GM12878 (cell line): ENCODE results near the gene PLGRKT. TPM values are rescaled to one million over a fixed set of nuclear protein-coding genes. Genes with fewer than 3 reads are reported as not detected.

ENCODE experiments used
- ATAC-seq: fragments of 200-7000 bp; cut with Tn5 transposase; 3 replicates; pipeline ENCODE4 v1.9.1; 2020; ENCODE audit warnings: mild to moderate bottlenecking, moderate library complexity
- BruUV-seq: library from RNA; stranded (reverse); fragments of 400-500 nt; replicated peaks from 2 replicates; lab custom pipeline; 2021; lab: Mats Ljungman, UMichigan
- CTCF ChIA-PET: fragments of 300-600 bp; sonication (Branson Sonifier 250); formaldehyde crosslinking; extraction: SDS; loops from one replicate; lab custom pipeline; 2021; ENCODE audit warnings: inconsistent platforms; lab: Yijun Ruan, JAX
- POLR2A ChIA-PET: fragments of 350-600 bp; formaldehyde crosslinking; extraction: SDS; loops from one replicate; lab custom pipeline; 2021; ENCODE audit warnings: inconsistent platforms; lab: Charles Lee
- RAD21 ChIA-PET: fragments of 300-600 bp; sonication (Branson Sonifier 250); formaldehyde crosslinking; loops from one replicate; lab custom pipeline; 2023; ENCODE audit warnings: antibody characterized with exemption; ENCODE audit not compliant: unreplicated experiment; lab: Charles Lee
- SMC1A ChIA-PET: fragments of 300-600 bp; sonication (Branson Sonifier 250); formaldehyde crosslinking; loops from one replicate; lab custom pipeline; 2023; ENCODE audit not compliant: unreplicated experiment, uncharacterized antibody; lab: Charles Lee
- DNase-seq: peaks from one replicate; pipeline ENCODE4 v3.0.0-alpha.2; 2011; ENCODE audit warnings: low read depth, low spot score
- FAIRE-seq: peaks from 3 replicates; lab custom pipeline; 2011; peaks lifted over from hg19 to GRCh38; lab: Jason Lieb, UNC
- H2AFZ ChIP-seq: 2 replicates; pipeline ENCODE4 v1.6.0; 2011; ENCODE audit warnings: low read depth, low read length, control low read depth; ENCODE audit not compliant: control insufficient read depth
- H3K27ac ChIP-seq: 2 replicates; pipeline ENCODE4 v1.5.1; 2011; ENCODE audit warnings: control low read depth; ENCODE audit not compliant: control insufficient read depth, insufficient read depth
- H3K27me3 ChIP-seq, 2 experiments: replicated peaks in 1 of 2; 2 replicates each; pipeline versions ENCODE4 v1.6.0 to v1.6.1; 2011; ENCODE audit warnings: low read length in 1 of 2; ENCODE audit not compliant: control insufficient read depth in 2 of 2, insufficient read depth in 2 of 2
- H3K36me3 ChIP-seq, 2 experiments: 2 replicates each; pipeline ENCODE4 v1.5.1; 2011; ENCODE audit warnings: low read length in 1 of 2; ENCODE audit not compliant: control insufficient read depth in 2 of 2, insufficient read depth in 2 of 2
- H3K4me1 ChIP-seq: 2 replicates; pipeline ENCODE4 v1.6.1; 2011; ENCODE audit warnings: mild to moderate bottlenecking, low read length, moderate library complexity, mixed read lengths; ENCODE audit not compliant: control insufficient read depth, insufficient read depth
- H3K4me2 ChIP-seq: 2 replicates; pipeline ENCODE4 v1.6.0; 2011; ENCODE audit warnings: control low read depth; ENCODE audit not compliant: control insufficient read depth, insufficient read depth
- H3K4me3 ChIP-seq: fragments of 200-600 bp; sonication (generic); 2 replicates; pipeline ENCODE4 v1.5.1; 2016
- H3K79me2 ChIP-seq: 2 replicates; pipeline ENCODE4 v1.6.0; 2011; ENCODE audit warnings: low read length; ENCODE audit not compliant: control insufficient read depth, insufficient read depth
- H3K9ac ChIP-seq: 2 replicates; pipeline ENCODE4 v1.8.0; 2011; ENCODE audit warnings: low read length, control low read depth, mixed read lengths; ENCODE audit not compliant: control insufficient read depth, insufficient read depth
- H3K9me3 ChIP-seq: replicated peaks from 3 replicates; pipeline ENCODE4 v1.5.1; 2011; ENCODE audit warnings: mild to moderate bottlenecking, low read length; ENCODE audit not compliant: control insufficient read depth, insufficient read depth
- H4K20me1 ChIP-seq: 2 replicates; pipeline ENCODE4 v1.6.0; 2011; ENCODE audit not compliant: control insufficient read depth, insufficient read depth
- FOS ChIP-seq: IDR thresholded peaks from 3 replicates; pipeline ENCODE4 v1.6.1; 2011; ENCODE audit warnings: borderline replicate concordance; ENCODE audit not compliant: insufficient read length; ENCODE audit errors: extremely low read depth
- FOXK2 ChIP-seq: fragments of 450-650 bp; IDR thresholded peaks from 2 replicates; pipeline ENCODE4 v1.6.1; 2017; ENCODE audit warnings: mild to moderate bottlenecking, moderate library complexity
- HDAC6 ChIP-seq: fragments of 200-600 bp; sonication (generic); IDR thresholded peaks from one replicate; pipeline ENCODE4 v1.8.0; 2017; ENCODE audit warnings: antibody characterized with exemption; ENCODE audit not compliant: unreplicated experiment
- MTA3 ChIP-seq: IDR thresholded peaks from 2 replicates; pipeline ENCODE4 v1.6.1; 2012; ENCODE audit warnings: low read length, inconsistent platforms, borderline replicate concordance
- NFXL1 ChIP-seq: fragments of 450-650 bp; IDR thresholded peaks from 2 replicates; pipeline ENCODE4 v1.6.1; 2017; ENCODE audit warnings: antibody characterized with exemption, mild to moderate bottlenecking, borderline replicate concordance
- STAT1 ChIP-seq: fragments of 450-650 bp; conservative IDR thresholded peaks from 2 replicates; pipeline ENCODE4 v1.6.1; 2014; ENCODE audit warnings: antibody characterized with exemption, mild to moderate bottlenecking
- TCF7 ChIP-seq: IDR thresholded peaks from 2 replicates; pipeline ENCODE4 v1.6.1; 2014; ENCODE audit warnings: antibody characterized with exemption, borderline replicate concordance
- ZSCAN29 ChIP-seq: fragments of 450-650 bp; IDR thresholded peaks from 2 replicates; pipeline ENCODE4 v1.6.1; 2017; ENCODE audit warnings: mild to moderate bottlenecking, moderate library complexity
- in situ Hi-C: fragments of 300-500 bp; cut with MboI; formaldehyde crosslinking; loops from 9 replicates; pipeline ENCODE4 v1.14.3; 2018; ENCODE audit warnings: mixed read lengths
- intact Hi-C: fragments of 100-400 bp; cut with micrococcal nuclease; formaldehyde crosslinking; loops from one replicate; pipeline ENCODE4 v1.14.2; 2022; ENCODE audit not compliant: unreplicated experiment
- polyA plus RNA-seq, 11 experiments: library from polyadenylated mRNA; depleted of rRNA in 4 of 11; unstranded in 6 of 11; stranded (reverse) in 5 of 11; fragments of >200 nt; fragmentation: Nextera tagmentation in 4 of 11; fragmentation: Illumina TruSeq in 1 of 11; extraction: Ambion mirVana in 4 of 11; extraction: Trizol in 1 of 11; gene quantifications; 1 replicate in 1 of 11; 2 replicates in 10 of 11; pipeline versions ENCODE4 v1.2.1 to v1.2.3, GENCODE V29; 2011 to 2016; ENCODE audit warnings: inconsistent platforms in 2 of 11, missing spikeins in 2 of 11, low read depth in 1 of 11
- total RNA-seq, 4 experiments: library from RNA; depleted of rRNA in 3 of 4; stranded (reverse); fragments of >200 nt in 3 of 4; fragmentation: Illumina TruSeq in 1 of 4; extraction: Trizol in 1 of 4; gene quantifications; 2 replicates each; pipeline versions ENCODE4 v1.2.1 to v1.2.3, GENCODE V29; 2013 to 2021
- TF ChIP-seq, protein P1 (sequence below): fragments of 450-650 bp; IDR thresholded peaks from 2 replicates; pipeline ENCODE4 v1.6.1; 2017; ENCODE audit warnings: mild to moderate bottlenecking, low read depth, inconsistent platforms; ENCODE audit not compliant: poor library complexity, severe bottlenecking
- TF ChIP-seq, protein P2 (sequence below): fragments of 450-650 bp; IDR thresholded peaks from 2 replicates; pipeline ENCODE4 v1.6.1; 2017; ENCODE audit warnings: mild to moderate bottlenecking, moderate library complexity

PLGRKT gene
- total and polyA plus RNA-seq, 10 of the 15 experiments (the other 5 are each of a cell fraction or from before 2014, with no cell fraction given), result 25.2 to 72.3 (median 38.4) TPM

DNA sequence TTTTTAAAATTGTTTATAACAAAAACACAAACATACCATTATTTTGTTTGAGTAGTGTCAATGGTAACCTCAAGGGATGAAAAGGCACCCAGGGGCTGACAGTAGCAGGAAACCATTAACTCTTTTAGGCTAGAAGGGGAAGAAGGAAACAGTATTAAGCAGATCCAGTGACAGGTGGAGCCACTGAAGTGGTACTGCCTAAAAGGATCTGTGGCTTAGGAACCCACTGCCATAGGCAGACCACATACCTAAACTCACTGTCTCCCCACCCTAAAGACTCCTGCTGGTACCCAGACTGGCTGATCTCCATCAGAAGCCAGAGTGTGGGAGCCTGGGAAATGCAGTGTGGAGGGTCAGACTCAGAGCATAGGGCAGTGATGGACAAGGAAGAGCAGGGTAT lies 111.5 kb downstream of the PLGRKT start:
- ATAC-seq (no peak; the same call in 2 of the 3 replicates), FAIRE-seq (no peak), DNase-seq (no peak)
- intact Hi-C loops (no loop called here), in situ Hi-C loops (no loop called here)
- H3K27ac ChIP-seq, result no peak overlapping the region
- H3K9ac ChIP-seq, result no peak overlapping the region
- CTCF ChIA-PET, result interaction anchor here (1.1 kb wide), 1 partner anchor 37 kb away, joined by 3 read pairs; no protein-coding TSS in a partner anchor
- H2AFZ ChIP-seq, result no peak overlapping the region
- no peak overlapping the region for H3K4me3 ChIP-seq
- no TSS peak for BruUV-seq
- no peaks in the 10 kb centered on the region for H4K20me1 ChIP-seq
- no peaks in the 10 kb centered on the region for H3K27me3 ChIP-seq
- H3K4me2 ChIP-seq, result no peak overlapping the region
- H3K9me3 ChIP-seq, result no peaks in the 10 kb centered on the region
- no peaks in the 10 kb centered on the region for H3K36me3 ChIP-seq
- no peaks in the 10 kb centered on the region for H3K79me2 ChIP-seq
- no peak for TF ChIP-seq FOXK2
- TF ChIP-seq, protein P1, sequence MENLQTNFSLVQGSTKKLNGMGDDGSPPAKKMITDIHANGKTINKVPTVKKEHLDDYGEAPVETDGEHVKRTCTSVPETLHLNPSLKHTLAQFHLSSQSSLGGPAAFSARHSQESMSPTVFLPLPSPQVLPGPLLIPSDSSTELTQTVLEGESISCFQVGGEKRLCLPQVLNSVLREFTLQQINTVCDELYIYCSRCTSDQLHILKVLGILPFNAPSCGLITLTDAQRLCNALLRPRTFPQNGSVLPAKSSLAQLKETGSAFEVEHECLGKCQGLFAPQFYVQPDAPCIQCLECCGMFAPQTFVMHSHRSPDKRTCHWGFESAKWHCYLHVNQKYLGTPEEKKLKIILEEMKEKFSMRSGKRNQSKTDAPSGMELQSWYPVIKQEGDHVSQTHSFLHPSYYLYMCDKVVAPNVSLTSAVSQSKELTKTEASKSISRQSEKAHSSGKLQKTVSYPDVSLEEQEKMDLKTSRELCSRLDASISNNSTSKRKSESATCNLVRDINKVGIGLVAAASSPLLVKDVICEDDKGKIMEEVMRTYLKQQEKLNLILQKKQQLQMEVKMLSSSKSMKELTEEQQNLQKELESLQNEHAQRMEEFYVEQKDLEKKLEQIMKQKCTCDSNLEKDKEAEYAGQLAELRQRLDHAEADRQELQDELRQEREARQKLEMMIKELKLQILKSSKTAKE, result no peak
- TF ChIP-seq NFXL1, result no peak
- no peak for TF ChIP-seq ZSCAN29
- TF ChIP-seq HDAC6, result no peak
- TF ChIP-seq STAT1, result no peak
- TF ChIP-seq TCF7, result no peak
- TF ChIP-seq, protein P2, sequence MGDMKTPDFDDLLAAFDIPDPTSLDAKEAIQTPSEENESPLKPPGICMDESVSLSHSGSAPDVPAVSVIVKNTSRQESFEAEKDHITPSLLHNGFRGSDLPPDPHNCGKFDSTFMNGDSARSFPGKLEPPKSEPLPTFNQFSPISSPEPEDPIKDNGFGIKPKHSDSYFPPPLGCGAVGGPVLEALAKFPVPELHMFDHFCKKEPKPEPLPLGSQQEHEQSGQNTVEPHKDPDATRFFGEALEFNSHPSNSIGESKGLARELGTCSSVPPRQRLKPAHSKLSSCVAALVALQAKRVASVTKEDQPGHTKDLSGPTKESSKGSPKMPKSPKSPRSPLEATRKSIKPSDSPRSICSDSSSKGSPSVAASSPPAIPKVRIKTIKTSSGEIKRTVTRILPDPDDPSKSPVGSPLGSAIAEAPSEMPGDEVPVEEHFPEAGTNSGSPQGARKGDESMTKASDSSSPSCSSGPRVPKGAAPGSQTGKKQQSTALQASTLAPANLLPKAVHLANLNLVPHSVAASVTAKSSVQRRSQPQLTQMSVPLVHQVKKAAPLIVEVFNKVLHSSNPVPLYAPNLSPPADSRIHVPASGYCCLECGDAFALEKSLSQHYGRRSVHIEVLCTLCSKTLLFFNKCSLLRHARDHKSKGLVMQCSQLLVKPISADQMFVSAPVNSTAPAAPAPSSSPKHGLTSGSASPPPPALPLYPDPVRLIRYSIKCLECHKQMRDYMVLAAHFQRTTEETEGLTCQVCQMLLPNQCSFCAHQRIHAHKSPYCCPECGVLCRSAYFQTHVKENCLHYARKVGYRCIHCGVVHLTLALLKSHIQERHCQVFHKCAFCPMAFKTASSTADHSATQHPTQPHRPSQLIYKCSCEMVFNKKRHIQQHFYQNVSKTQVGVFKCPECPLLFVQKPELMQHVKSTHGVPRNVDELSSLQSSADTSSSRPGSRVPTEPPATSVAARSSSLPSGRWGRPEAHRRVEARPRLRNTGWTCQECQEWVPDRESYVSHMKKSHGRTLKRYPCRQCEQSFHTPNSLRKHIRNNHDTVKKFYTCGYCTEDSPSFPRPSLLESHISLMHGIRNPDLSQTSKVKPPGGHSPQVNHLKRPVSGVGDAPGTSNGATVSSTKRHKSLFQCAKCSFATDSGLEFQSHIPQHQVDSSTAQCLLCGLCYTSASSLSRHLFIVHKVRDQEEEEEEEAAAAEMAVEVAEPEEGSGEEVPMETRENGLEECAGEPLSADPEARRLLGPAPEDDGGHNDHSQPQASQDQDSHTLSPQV, result no peak
- TF ChIP-seq MTA3, result no peak
- no peak for TF ChIP-seq FOS
- POLR2A ChIA-PET, result no interaction called here
- H3K4me1 ChIP-seq, result no peaks in the 10 kb centered on the region
- SMC1A ChIA-PET, result no interaction called here
- RAD21 ChIA-PET, result no interaction called here
